Heart left ventricle (tissue), 16 donors: ENCODE measurements around the gene DMD. TPM values are rescaled to one million over a fixed set of nuclear protein-coding genes. Genes with fewer than 3 reads are reported as not detected.

Source experiments
- ATAC-seq, 4 donors: fragments of 200-7000 bp; cut with Tn5 transposase; one replicate each; pipeline ENCODE4 v1.9.1; 2020 to 2022; ENCODE audit warnings: moderate library complexity in 4 of 4, mild to moderate bottlenecking in 3 of 4, moderate number of reproducible peaks in 1 of 4
- DNase-seq, 5 donors: peaks; one replicate each; pipeline ENCODE4 v3.0.0-alpha.2; 2020
- H3K27ac ChIP-seq, 12 donors: fragments of 200-600 bp; sonication (generic) in 4 of 12; one replicate each; pipeline versions ENCODE4 v1.5.0 to v1.8.0; 2016 to 2022; ENCODE audit warnings: mild to moderate bottlenecking in 2 of 12
- H3K27me3 ChIP-seq, 9 donors: fragments of 200-600 bp; sonication (generic) in 2 of 9; one replicate each; pipeline versions ENCODE4 v1.5.1 to v1.8.0; 2016 to 2022; ENCODE audit warnings: mild to moderate bottlenecking in 3 of 9
- H3K36me3 ChIP-seq, 9 donors: fragments of 200-600 bp; sonication (generic) in 2 of 9; one replicate each; pipeline versions ENCODE4 v1.5.0 to v1.8.0; 2018 to 2022; ENCODE audit warnings: mild to moderate bottlenecking in 2 of 9
- H3K4me1 ChIP-seq, 12 donors: fragments of 200-600 bp; sonication (generic) in 4 of 12; one replicate each; pipeline versions ENCODE4 v1.5.0 to v1.8.0; 2016 to 2022; ENCODE audit warnings: mild to moderate bottlenecking in 3 of 12
- H3K4me3 ChIP-seq, 12 donors: fragments of 200-600 bp; sonication (generic) in 4 of 12; one replicate each; pipeline versions ENCODE4 v1.5.0 to v1.8.0; 2017 to 2022; ENCODE audit warnings: mild to moderate bottlenecking in 9 of 12, moderate library complexity in 4 of 12
- H3K9me3 ChIP-seq, 12 donors: fragments of 200-600 bp; sonication (generic) in 4 of 12; one replicate each; pipeline versions ENCODE4 v1.5.0 to v1.8.0; 2016 to 2022; ENCODE audit warnings: mild to moderate bottlenecking in 1 of 12
- CTCF ChIP-seq, 12 donors: fragments of 200-600 bp; sonication (generic) in 4 of 12; IDR thresholded peaks; one replicate each; pipeline versions ENCODE4 v1.5.0 to v1.8.0; 2018 to 2022; ENCODE audit warnings: antibody characterized with exemption in 12 of 12, mild to moderate bottlenecking in 5 of 12
- POLR2A ChIP-seq, 2 donors: fragments of 450-650 bp; IDR thresholded peaks; one replicate each; pipeline ENCODE4 v1.6.1; 2017; ENCODE audit warnings: antibody characterized with exemption in 2 of 2, mild to moderate bottlenecking in 2 of 2, moderate library complexity in 2 of 2
- WGBS, 4 donors: extraction: QIAGEN DNeasy Blood & Tissue Kit in 2 of 4; methylation state at CpG; one replicate each; pipeline versions ENCODE4 v1.1.5 to v1.1.7; 2013 to 2018; 5-methylcytosine and 5-hydroxymethylcytosine counted together
- intact Hi-C, 10 donors: fragments of 100-400 bp; cut with DNase I; formaldehyde crosslinking; loops; one replicate each; pipeline versions ENCODE4 v1.11.1 to v1.14.2; 2022
- polyA plus RNA-seq, 2 donors: library from polyadenylated mRNA; stranded (reverse); fragments of 200-250 nt; gene quantifications; one replicate each; pipeline ENCODE4 v1.2.3, GENCODE V29; 2013
- total RNA-seq, 9 donors: library from RNA; depleted of rRNA in 2 of 9; stranded (reverse); fragments of >200 nt in 2 of 9; fragmentation: NEBNext Ultra II Directional in 3 of 9; extraction: Animal tissue kit (Norgen Biotek cat#: 25700) in 3 of 9; gene quantifications; one replicate each; pipeline versions ENCODE4 v1.1.0 to v1.2.4, GENCODE V29; 2016 to 2023
- donor health status: ischemic (EF 13 %, LVEDD 7.1; RV severe dilation, severe dysfunction).
- donor health status: healthy with polysubstance abuse.
- donor health status: DM: no; HTN: yes; CAD: no.
- donor health status: DM: no; HTN: no; CAD: no.
- donor health status: ischemic (EF 25% LVEDD 6.9; RV normal size, moderate dysfunction).
- donor health status: ischemic (EF 25% LVEDD 5.7; RV mildly dilated, moderate dysfunction).
- donor health status: healthy.
- donor health status: DM: yes; HTN: yes; CAD: no.
- donor health status: ischemic (EF 35%, LVEDD 5.7; RV mildly dilated, moderate dysfunction).
- donor health status: nonischemic (EF 11% LVEDD 7.7; RV severe dilation, severe dysfunction).
- donor health status: DM: yes; HTN: yes; CAD: no.
- donor health status: PGD.
- donor health status: ischemic (EF 29% LVEDD 5.4; RV normal size, mild dysfunction).
- donor health status: nonischemic (EF 23%, LVEDD 6.1; RV moderate dilation, normal function).

The DMD gene
- total and polyA plus RNA-seq, 11 donors: 34.7 to 236 (median 162) TPM

GRCh38 chrX:32289356-32289755 lies 922.0 kb downstream of the DMD start:
- 24 to 51% (median 40%) methylated on average over 3 of the region's 3 CpGs for WGBS, 4 donors
- intact Hi-C loops: no loop called here
- no peaks in the 10 kb centered on the region for H3K27me3 ChIP-seq
- no peak overlapping the region for H3K4me3 ChIP-seq
- H3K4me1 ChIP-seq: peaks cover 0 to 6% (median 0%) of the 10 kb centered on the region in 12 donors
- no peaks in the 10 kb centered on the region for H3K9me3 ChIP-seq
- H3K27ac ChIP-seq: no peak overlapping the region
- TF ChIP-seq POLR2A (IDR thresholded peaks at IDR 0.05) (no peak), CTCF (IDR thresholded peaks at IDR 0.05) (no peak)
- no peak for ATAC-seq
- peaks cover 0 to 7% (median 0%) of the 10 kb centered on the region in 9 donors for H3K36me3 ChIP-seq
- DNase-seq: no peak

GRCh38 chrX:32281853-32282252 lies 929.5 kb downstream of the DMD start:
- no peak for ATAC-seq
- Histone ChIP-seq H3K4me1 (no peaks in the 10 kb centered on the region), H3K27ac (no peak overlapping the region), H3K36me3 (peaks cover 0 to 4% (median 0%) of the 10 kb centered on the region in 9 donors), H3K4me3 (no peak overlapping the region), H3K9me3 (no peaks in the 10 kb centered on the region), H3K27me3 (no peaks in the 10 kb centered on the region)
- no peak for DNase-seq
- intact Hi-C loops: no loop called here
- WGBS, 4 donors: 41 to 66% (median 54%) methylated on average over 1 of the region's 1 CpG
- TF ChIP-seq CTCF (IDR thresholded peaks at IDR 0.05): no peak
- no peak for TF ChIP-seq POLR2A (IDR thresholded peaks at IDR 0.05)

- H3K27ac ChIP-seq: no peak overlapping the region
- TF ChIP-seq POLR2A (IDR thresholded peaks at IDR 0.05): no peak
- TF ChIP-seq CTCF (IDR thresholded peaks at IDR 0.05): no peak
- no peak for DNase-seq
- H3K9me3 ChIP-seq: no peaks in the 10 kb centered on the region
- no peak for ATAC-seq
- intact Hi-C loops: no loop called here
- H3K4me1 ChIP-seq: no peaks in the 10 kb centered on the region
- 55 to 64% (median 60%) methylated on average over 3 of the region's 3 CpGs for WGBS, 4 donors
- no peaks in the 10 kb centered on the region for H3K27me3 ChIP-seq
- H3K36me3 ChIP-seq: peaks cover 0 to 3% (median 0%) of the 10 kb centered on the region in 9 donors
- H3K4me3 ChIP-seq: no peak overlapping the region
Observed at GRCh38 chrX:32280921-32281320, 930.4 kb downstream of the DMD start.

GRCh38 chrX:32280489-32280888 lies 930.9 kb downstream of the DMD start:
- no peak for ATAC-seq
- H3K27me3 ChIP-seq: no peaks in the 10 kb centered on the region
- WGBS, 4 donors: 14 to 23% (median 22%) methylated on average over 2 of the region's 2 CpGs
- H3K36me3 ChIP-seq: peaks cover 0 to 3% (median 0%) of the 10 kb centered on the region in 9 donors
- H3K27ac ChIP-seq: no peak overlapping the region
- no peaks in the 10 kb centered on the region for H3K9me3 ChIP-seq
- H3K4me3 ChIP-seq: no peak overlapping the region
- intact Hi-C loops: no loop called here
- H3K4me1 ChIP-seq: no peaks in the 10 kb centered on the region
- DNase-seq: no peak
- TF ChIP-seq POLR2A (IDR thresholded peaks at IDR 0.05) (no peak), CTCF (IDR thresholded peaks at IDR 0.05) (no peak)
